Measurements from ENCODE around the gene MYCBP2. TPM values are rescaled to one million over a fixed set of nuclear protein-coding genes. Genes with fewer than 3 reads are reported as not detected.

MYCBP2 gene
- total and polyA plus RNA-seq, 2 donors (not counting 1 experiment from before 2014, with no cell fraction given) = 32.5 to 95.9 TPM

DNA sequence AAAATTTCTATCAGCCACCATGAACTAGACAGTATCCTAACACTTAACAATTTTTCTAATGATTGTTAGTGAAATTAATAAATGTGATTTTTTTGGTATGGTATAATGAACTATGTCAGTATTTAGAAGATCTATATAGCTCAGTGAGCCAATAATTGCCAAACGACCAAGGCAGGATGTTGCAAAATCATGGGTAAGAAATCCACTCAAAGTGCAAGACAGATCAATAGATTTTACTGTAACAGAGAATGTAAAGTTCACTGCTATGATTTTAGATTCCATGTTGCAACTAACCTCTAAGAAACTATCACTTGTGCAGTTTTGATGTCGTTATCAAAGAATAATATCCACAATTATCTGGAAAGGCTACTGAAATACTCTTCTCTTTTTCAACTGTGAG, 44.0 kb upstream of the MYCBP2 start:
- H2AFZ ChIP-seq (ENCODE audit: low read length) = no peak overlapping the region
- H3K79me2 ChIP-seq (ENCODE audit: control insufficient read depth, insufficient read depth, low read length) = no peaks in the 10 kb centered on the region
- no peak overlapping the region for H3K4me2 ChIP-seq (ENCODE audit: extremely low read depth, insufficient read depth, low read length)
- H4K20me1 ChIP-seq (ENCODE audit: control insufficient read depth, extremely low read depth, insufficient read depth, low read length) = no peaks in the 10 kb centered on the region
- no peaks in the 10 kb centered on the region for H3K9me3 ChIP-seq (ENCODE audit: control insufficient read depth, insufficient read depth, low read depth, low read length)
- no peaks in the 10 kb centered on the region for H3K36me3 ChIP-seq (ENCODE audit: control insufficient read depth, insufficient read depth, low read length)
- no peak overlapping the region for H3K4me3 ChIP-seq (replicated peaks in 1 of 4; ENCODE audit: control extremely low read depth in 1 of 4, insufficient read depth in 1 of 4, low read depth in 3 of 4, low read length in 4 of 4)
- H3K27me3 ChIP-seq (ENCODE audit: control insufficient read depth, insufficient read depth, low read length) = no peaks in the 10 kb centered on the region
- no peak overlapping the region for H3K27ac ChIP-seq (ENCODE audit: insufficient read depth, low read length)
- H3K9ac ChIP-seq (ENCODE audit: insufficient read depth, low read length) = no peak overlapping the region
- DNase-seq (ENCODE audit: low read depth in 2 of 2) = no peak
- H3K4me1 ChIP-seq (ENCODE audit: control insufficient read depth, extremely low read depth, insufficient read depth, low read length) = no peaks in the 10 kb centered on the region
- TF ChIP-seq, protein P1, sequence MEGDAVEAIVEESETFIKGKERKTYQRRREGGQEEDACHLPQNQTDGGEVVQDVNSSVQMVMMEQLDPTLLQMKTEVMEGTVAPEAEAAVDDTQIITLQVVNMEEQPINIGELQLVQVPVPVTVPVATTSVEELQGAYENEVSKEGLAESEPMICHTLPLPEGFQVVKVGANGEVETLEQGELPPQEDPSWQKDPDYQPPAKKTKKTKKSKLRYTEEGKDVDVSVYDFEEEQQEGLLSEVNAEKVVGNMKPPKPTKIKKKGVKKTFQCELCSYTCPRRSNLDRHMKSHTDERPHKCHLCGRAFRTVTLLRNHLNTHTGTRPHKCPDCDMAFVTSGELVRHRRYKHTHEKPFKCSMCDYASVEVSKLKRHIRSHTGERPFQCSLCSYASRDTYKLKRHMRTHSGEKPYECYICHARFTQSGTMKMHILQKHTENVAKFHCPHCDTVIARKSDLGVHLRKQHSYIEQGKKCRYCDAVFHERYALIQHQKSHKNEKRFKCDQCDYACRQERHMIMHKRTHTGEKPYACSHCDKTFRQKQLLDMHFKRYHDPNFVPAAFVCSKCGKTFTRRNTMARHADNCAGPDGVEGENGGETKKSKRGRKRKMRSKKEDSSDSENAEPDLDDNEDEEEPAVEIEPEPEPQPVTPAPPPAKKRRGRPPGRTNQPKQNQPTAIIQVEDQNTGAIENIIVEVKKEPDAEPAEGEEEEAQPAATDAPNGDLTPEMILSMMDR (conservative IDR thresholded peaks at IDR 0.05 in 1 of 2, IDR thresholded peaks at IDR 0.05 in 1 of 2; ENCODE audit: low read depth in 1 of 2, low read length in 2 of 2) = no peak
- TF ChIP-seq EZH2 (IDR thresholded peaks at IDR 0.05; ENCODE audit: low read length, missing control alignments) = no peak

DNA sequence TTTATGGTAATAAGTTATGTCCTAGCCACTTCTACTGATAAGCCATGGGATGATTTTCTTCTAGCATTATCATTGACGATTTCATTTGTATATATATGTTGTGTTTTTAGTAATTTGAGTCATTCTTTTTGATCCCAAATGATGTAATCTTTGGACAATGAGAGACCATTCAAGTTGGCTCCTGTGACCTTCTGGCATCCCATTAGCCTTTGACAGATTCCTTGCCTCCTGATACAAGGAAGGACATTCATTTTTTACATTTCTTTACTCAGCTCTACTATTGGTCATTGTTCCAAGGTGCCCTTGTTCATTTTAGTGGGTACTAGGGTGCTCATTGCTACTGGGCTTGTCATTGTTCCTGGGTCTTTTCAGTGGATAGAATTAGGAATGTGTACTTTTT, 35.3 kb upstream of the MYCBP2 start:
- H2AFZ ChIP-seq (ENCODE audit: low read length) = no peak overlapping the region
- no peak overlapping the region for H3K4me3 ChIP-seq (replicated peaks in 1 of 4; ENCODE audit: control extremely low read depth in 1 of 4, insufficient read depth in 1 of 4, low read depth in 3 of 4, low read length in 4 of 4)
- H3K9me3 ChIP-seq (ENCODE audit: control insufficient read depth, insufficient read depth, low read depth, low read length) = no peaks in the 10 kb centered on the region
- no peaks in the 10 kb centered on the region for H3K4me1 ChIP-seq (ENCODE audit: control insufficient read depth, extremely low read depth, insufficient read depth, low read length)
- H3K27ac ChIP-seq (ENCODE audit: insufficient read depth, low read length) = no peak overlapping the region
- no peak overlapping the region for H3K4me2 ChIP-seq (ENCODE audit: extremely low read depth, insufficient read depth, low read length)
- no peaks in the 10 kb centered on the region for H3K36me3 ChIP-seq (ENCODE audit: control insufficient read depth, insufficient read depth, low read length)
- H3K9ac ChIP-seq (ENCODE audit: insufficient read depth, low read length) = no peak overlapping the region
- no peaks in the 10 kb centered on the region for H3K27me3 ChIP-seq (ENCODE audit: control insufficient read depth, insufficient read depth, low read length)
- no peaks in the 10 kb centered on the region for H4K20me1 ChIP-seq (ENCODE audit: control insufficient read depth, extremely low read depth, insufficient read depth, low read length)
- DNase-seq (ENCODE audit: low read depth in 2 of 2) = no peak
- H3K79me2 ChIP-seq (ENCODE audit: control insufficient read depth, insufficient read depth, low read length) = no peaks in the 10 kb centered on the region
- TF ChIP-seq, protein P1 (conservative IDR thresholded peaks at IDR 0.05 in 1 of 2, IDR thresholded peaks at IDR 0.05 in 1 of 2; ENCODE audit: low read depth in 1 of 2, low read length in 2 of 2) = no peak

- Histone ChIP-seq H3K9ac (ENCODE audit: insufficient read depth, low read length) (no peak overlapping the region), H3K9me3 (ENCODE audit: control insufficient read depth, insufficient read depth, low read depth, low read length) (no peaks in the 10 kb centered on the region), H3K4me1 (ENCODE audit: control insufficient read depth, extremely low read depth, insufficient read depth, low read length) (no peaks in the 10 kb centered on the region), H3K36me3 (ENCODE audit: control insufficient read depth, insufficient read depth, low read length) (no peaks in the 10 kb centered on the region), H3K27me3 (ENCODE audit: control insufficient read depth, insufficient read depth, low read length) (no peaks in the 10 kb centered on the region), H3K4me2 (ENCODE audit: extremely low read depth, insufficient read depth, low read length) (no peak overlapping the region), H4K20me1 (ENCODE audit: control insufficient read depth, extremely low read depth, insufficient read depth, low read length) (no peaks in the 10 kb centered on the region), H3K79me2 (ENCODE audit: control insufficient read depth, insufficient read depth, low read length) (no peaks in the 10 kb centered on the region), H2AFZ (ENCODE audit: low read length) (no peak overlapping the region), H3K27ac (ENCODE audit: insufficient read depth, low read length) (no peak overlapping the region), H3K4me3 (replicated peaks in 1 of 4; ENCODE audit: control extremely low read depth in 1 of 4, insufficient read depth in 1 of 4, low read depth in 3 of 4, low read length in 4 of 4) (no peak overlapping the region)
- DNase-seq (ENCODE audit: low read depth in 2 of 2) = no peak
- TF ChIP-seq EZH2 (IDR thresholded peaks at IDR 0.05; ENCODE audit: low read length, missing control alignments) = no peak
- TF ChIP-seq, protein P1 (conservative IDR thresholded peaks at IDR 0.05 in 1 of 2, IDR thresholded peaks at IDR 0.05 in 1 of 2; ENCODE audit: low read depth in 1 of 2, low read length in 2 of 2) = no peak
Observed at GRCh38 chr13:77360032-77360685, 33.3 kb upstream of the MYCBP2 start.

All from fibroblast of lung (primary cell).